ENCODE measurements around the gene VSX2. TPM values are rescaled to one million over a fixed set of nuclear protein-coding genes. Genes with fewer than 3 reads are reported as not detected.

The VSX2 gene
- total RNA-seq, 4 donors from 2014 or later, result not detected

DNA sequence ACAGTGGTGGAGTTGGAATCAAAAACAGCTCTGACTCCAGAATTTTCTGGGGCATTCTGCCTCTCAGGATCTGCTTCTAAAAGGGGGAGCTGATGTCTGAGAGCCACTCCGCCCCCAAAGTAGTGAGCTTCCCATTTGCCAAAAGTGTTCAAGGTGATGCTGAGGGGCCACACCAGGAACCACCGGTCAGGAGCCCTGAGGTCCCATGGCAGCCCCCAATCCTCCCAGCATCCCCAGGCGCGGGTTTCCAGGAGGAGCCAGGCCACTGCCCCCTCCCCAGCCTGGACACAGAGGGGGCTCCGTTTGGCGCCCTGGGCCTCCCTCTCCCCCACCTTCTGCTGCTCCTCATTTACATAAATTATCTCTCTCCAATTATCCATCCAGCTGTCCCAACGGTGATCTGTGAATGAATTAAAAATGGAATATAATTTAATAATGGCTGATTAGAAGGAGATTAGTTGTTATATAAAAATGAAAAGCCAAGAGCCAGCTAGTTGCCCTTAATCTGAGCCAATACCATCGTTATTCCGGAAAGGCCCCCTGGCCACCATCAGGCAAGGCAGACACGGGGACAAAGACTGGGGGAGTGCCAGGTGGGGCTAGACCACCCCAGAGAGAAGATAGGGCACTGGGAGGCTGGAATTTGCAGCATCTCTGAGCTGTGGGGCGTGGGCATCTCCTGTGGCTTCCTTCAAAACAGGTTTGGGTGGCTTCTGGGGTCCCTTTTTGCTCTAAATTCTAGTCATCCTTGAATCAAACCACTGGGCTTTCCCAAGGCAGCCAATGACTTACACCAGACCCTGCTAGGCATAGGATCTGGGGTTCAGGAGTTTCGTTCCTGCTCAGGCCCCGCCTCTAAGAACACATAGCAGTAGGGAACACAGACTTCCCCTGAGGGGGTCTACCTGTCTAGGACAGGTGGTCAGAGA is 19.7 kb upstream of the VSX2 start:
- TF ChIP-seq POLR2A (IDR thresholded peaks at IDR 0.05), result no peak
- TF ChIP-seq, protein P1, sequence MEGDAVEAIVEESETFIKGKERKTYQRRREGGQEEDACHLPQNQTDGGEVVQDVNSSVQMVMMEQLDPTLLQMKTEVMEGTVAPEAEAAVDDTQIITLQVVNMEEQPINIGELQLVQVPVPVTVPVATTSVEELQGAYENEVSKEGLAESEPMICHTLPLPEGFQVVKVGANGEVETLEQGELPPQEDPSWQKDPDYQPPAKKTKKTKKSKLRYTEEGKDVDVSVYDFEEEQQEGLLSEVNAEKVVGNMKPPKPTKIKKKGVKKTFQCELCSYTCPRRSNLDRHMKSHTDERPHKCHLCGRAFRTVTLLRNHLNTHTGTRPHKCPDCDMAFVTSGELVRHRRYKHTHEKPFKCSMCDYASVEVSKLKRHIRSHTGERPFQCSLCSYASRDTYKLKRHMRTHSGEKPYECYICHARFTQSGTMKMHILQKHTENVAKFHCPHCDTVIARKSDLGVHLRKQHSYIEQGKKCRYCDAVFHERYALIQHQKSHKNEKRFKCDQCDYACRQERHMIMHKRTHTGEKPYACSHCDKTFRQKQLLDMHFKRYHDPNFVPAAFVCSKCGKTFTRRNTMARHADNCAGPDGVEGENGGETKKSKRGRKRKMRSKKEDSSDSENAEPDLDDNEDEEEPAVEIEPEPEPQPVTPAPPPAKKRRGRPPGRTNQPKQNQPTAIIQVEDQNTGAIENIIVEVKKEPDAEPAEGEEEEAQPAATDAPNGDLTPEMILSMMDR (IDR thresholded peaks at IDR 0.05), result no peak
- H3K4me3 ChIP-seq (ENCODE audit: low read depth, poor library complexity, severe bottlenecking), result no peak overlapping the region
- DNase-seq (ENCODE audit: low spot score in 2 of 2), result no peak
- WGBS, 2 donors, result 63 to 64% methylated on average over 12 to 13 of the region's 13 CpGs
- intact Hi-C loops (cut with DNase I; ENCODE audit: low total_unique reads), result no loop called here

DNA sequence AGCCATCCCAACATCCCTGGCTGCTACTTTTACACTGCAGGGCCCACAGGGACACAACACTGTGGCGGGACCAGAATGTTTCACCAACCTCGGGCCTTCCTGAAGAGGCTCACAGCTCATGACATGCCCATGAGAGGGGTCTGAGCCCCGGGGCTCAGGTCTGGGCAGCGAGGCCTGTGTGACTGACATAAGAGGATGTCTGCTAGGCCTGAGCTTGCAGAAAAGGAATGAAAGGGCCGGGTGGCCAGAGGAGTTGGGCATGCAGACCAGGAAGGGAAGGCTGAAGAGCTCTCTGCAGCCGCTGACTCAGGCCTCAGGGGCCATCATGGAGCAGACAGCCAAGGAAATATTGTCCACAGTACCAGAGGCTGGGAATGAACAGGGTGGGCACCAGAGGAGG is 18.3 kb upstream of the VSX2 start:
- 87% methylated on average over 5 to 6 of the region's 6 CpGs for WGBS, 2 donors
- TF ChIP-seq, protein P1 (IDR thresholded peaks at IDR 0.05), result no peak
- no peak for TF ChIP-seq POLR2A (IDR thresholded peaks at IDR 0.05)
- H3K4me3 ChIP-seq (ENCODE audit: low read depth, poor library complexity, severe bottlenecking), result no peak overlapping the region
- intact Hi-C loops (cut with DNase I; ENCODE audit: low total_unique reads), result no loop called here
- no peak for DNase-seq (ENCODE audit: low spot score in 2 of 2)

DNA sequence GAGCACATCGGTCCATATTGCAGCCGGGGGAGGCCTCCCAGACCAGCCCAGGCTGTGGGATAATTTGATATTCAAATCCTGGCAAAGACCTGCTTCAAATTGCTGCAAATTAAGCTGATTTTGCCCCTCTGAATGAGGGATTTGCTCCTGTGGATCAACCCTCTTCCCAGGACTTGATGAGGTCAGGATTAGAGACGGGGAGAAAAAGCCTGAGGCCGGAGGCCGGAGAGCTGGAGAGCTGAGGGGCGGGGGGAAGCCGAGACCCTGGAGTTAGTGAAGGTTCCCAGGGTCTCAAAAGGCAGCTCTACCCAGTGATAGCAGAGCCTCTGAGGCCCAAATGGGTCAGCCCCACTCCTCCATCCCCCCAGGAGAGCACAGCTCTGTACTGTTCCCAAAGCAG is 17.5 kb upstream of the VSX2 start:
- intact Hi-C loops (cut with DNase I; ENCODE audit: low total_unique reads), result no loop called here
- DNase-seq (ENCODE audit: low spot score in 2 of 2), result no peak
- TF ChIP-seq POLR2A (IDR thresholded peaks at IDR 0.05), result no peak
- TF ChIP-seq, protein P1 (IDR thresholded peaks at IDR 0.05), result no peak
- no peak overlapping the region for H3K4me3 ChIP-seq (ENCODE audit: low read depth, poor library complexity, severe bottlenecking)
- 91% methylated on average over 7 of the region's 7 CpGs for WGBS, 2 donors

DNA sequence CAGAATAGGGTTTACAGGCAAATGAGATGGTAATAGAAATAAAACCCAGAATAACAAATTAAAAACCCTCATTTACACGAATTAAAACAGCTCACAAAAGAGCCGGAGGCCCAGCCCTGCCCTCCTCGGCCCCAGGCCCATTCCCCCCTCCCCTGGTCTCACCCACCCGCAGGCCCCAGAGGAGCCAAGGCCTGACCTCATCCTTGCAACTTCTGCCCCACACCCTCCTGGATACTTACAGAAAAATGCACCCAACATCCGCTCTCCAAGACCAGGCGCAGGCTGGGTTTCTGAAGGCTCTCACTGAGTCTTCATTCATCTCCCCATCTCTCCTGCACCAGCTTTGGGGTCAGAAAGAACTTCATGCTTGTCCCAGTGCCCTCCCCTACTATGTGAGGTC is 16.2 kb upstream of the VSX2 start:
- whole genome bisulfite sequencing, 2 donors, result 83 to 84% methylated on average over 6 of the region's 6 CpGs
- H3K4me3 ChIP-seq (ENCODE audit: low read depth, poor library complexity, severe bottlenecking), result no peak overlapping the region
- DNase-seq (ENCODE audit: low spot score in 2 of 2), result no peak
- TF ChIP-seq, protein P1 (IDR thresholded peaks at IDR 0.05), result no peak
- TF ChIP-seq POLR2A (IDR thresholded peaks at IDR 0.05), result no peak
- intact Hi-C loops (cut with DNase I; ENCODE audit: low total_unique reads), result no loop called here

DNA sequence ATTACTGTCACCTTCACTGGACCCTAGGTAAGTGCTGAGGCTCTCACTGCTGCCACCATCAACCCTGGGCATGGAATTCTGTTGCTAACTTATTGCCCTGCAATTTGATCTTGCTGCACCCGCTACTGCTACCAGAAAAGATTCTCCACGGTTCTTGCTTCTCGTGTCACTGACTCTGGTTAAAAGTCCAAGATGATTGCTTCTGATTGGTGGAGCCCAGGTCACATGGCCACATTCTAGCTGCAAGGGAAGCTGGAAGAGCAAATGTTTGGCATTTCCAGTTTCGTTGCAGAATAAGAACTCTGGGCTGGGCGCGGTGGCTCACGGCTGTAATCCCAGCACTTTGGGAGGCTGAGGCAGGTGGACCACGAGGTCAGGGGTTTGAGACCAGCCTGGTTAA is 7.5 kb upstream of the VSX2 start:
- no peak for DNase-seq (ENCODE audit: low spot score in 2 of 2)
- 81 to 89% methylated on average over 8 of the region's 8 CpGs for WGBS, 2 donors
- TF ChIP-seq POLR2A (IDR thresholded peaks at IDR 0.05), result no peak
- TF ChIP-seq, protein P1 (IDR thresholded peaks at IDR 0.05), result no peak
- intact Hi-C loops (cut with DNase I; ENCODE audit: low total_unique reads), result no loop called here
- no peak overlapping the region for H3K4me3 ChIP-seq (ENCODE audit: low read depth, poor library complexity, severe bottlenecking)
